ENCODE measurements around the gene HLA-B. TPM values are rescaled to one million over a fixed set of nuclear protein-coding genes. Genes with fewer than 3 reads are reported as not detected.
A peak's percentile ranks its signal among the peaks of the same experiment; 100 is the strongest.

Gene HLA-B
- total and polyA plus RNA-seq, 2 donors: 1,474 to 2,173 TPM

GRCh38 chr6:31339210-31339609, 17.8 kb downstream of the HLA-B start:
- Histone ChIP-seq H3K9me3 (ENCODE audit: control insufficient read depth in 2 of 2, insufficient read depth in 1 of 2, low read length in 1 of 2) (peaks cover 0 to 17% of the 10 kb centered on the region in 2 donors), H3K4me1 (ENCODE audit: control insufficient read depth in 2 of 2, insufficient read depth in 2 of 2, low read length in 2 of 2) (no peaks in the 10 kb centered on the region), H3K36me3 (ENCODE audit: control insufficient read depth in 2 of 2, insufficient read depth in 2 of 2, low read length in 1 of 2) (no peaks in the 10 kb centered on the region), H3K27ac (ENCODE audit: low read depth in 1 of 2, low read length in 1 of 2) (no peak overlapping the region), H3K4me3 (ENCODE audit: low read length in 2 of 2) (no peak overlapping the region), H3K27me3 (ENCODE audit: control insufficient read depth in 2 of 2, insufficient read depth in 1 of 2, low read length in 1 of 2) (no peaks in the 10 kb centered on the region)
- no peak for DNase-seq (ENCODE audit: low read depth in 6 of 9, low spot score in 9 of 9)
- WGBS: 50% methylated on average over 3 of the region's 3 CpGs

GRCh38 chr6:31336896-31337496, 20.0 kb downstream of the HLA-B start:
- 73% methylated on average over 3 of the region's 3 CpGs for WGBS
- Histone ChIP-seq H3K36me3 (ENCODE audit: control insufficient read depth in 2 of 2, insufficient read depth in 2 of 2, low read length in 1 of 2) (no peaks in the 10 kb centered on the region), H3K9me3 (ENCODE audit: control insufficient read depth in 2 of 2, insufficient read depth in 1 of 2, low read length in 1 of 2) (peaks cover 0 to 17% of the 10 kb centered on the region in 2 donors), H3K27ac (ENCODE audit: low read depth in 1 of 2, low read length in 1 of 2) (no peak overlapping the region), H3K4me1 (ENCODE audit: control insufficient read depth in 2 of 2, insufficient read depth in 2 of 2, low read length in 2 of 2) (no peaks in the 10 kb centered on the region), H3K27me3 (ENCODE audit: control insufficient read depth in 2 of 2, insufficient read depth in 1 of 2, low read length in 1 of 2) (no peaks in the 10 kb centered on the region), H3K4me3 (ENCODE audit: low read length in 2 of 2) (no peak overlapping the region)
- DNase-seq (ENCODE audit: low read depth in 6 of 9, low spot score in 9 of 9): no peak

- H3K27me3 ChIP-seq (ENCODE audit: control insufficient read depth in 2 of 2, insufficient read depth in 1 of 2, low read length in 1 of 2): no peaks in the 10 kb centered on the region
- 50% methylated on average over 4 of the region's 4 CpGs for WGBS
- H3K4me3 ChIP-seq (ENCODE audit: low read length in 2 of 2): no peak overlapping the region
- no peaks in the 10 kb centered on the region for H3K36me3 ChIP-seq (ENCODE audit: control insufficient read depth in 2 of 2, insufficient read depth in 2 of 2, low read length in 1 of 2)
- no peak overlapping the region for H3K27ac ChIP-seq (ENCODE audit: low read depth in 1 of 2, low read length in 1 of 2)
- DNase-seq (ENCODE audit: low read depth in 6 of 9, low spot score in 9 of 9): peak in 1 of 9 donors; percentile 11
- peaks cover 0 to 11% of the 10 kb centered on the region in 2 donors for H3K9me3 ChIP-seq (ENCODE audit: control insufficient read depth in 2 of 2, insufficient read depth in 1 of 2, low read length in 1 of 2)
- H3K4me1 ChIP-seq (ENCODE audit: control insufficient read depth in 2 of 2, insufficient read depth in 2 of 2, low read length in 2 of 2): no peaks in the 10 kb centered on the region
These were observed 24.1 kb downstream of the HLA-B start for GRCh38 chr6:31332637-31333602.

GRCh38 chr6:31328355-31328960, 28.5 kb downstream of the HLA-B start:
- 77% methylated on average over 7 of the region's 7 CpGs for WGBS

GRCh38 chr6:31321820-31322219, 35.2 kb downstream of the HLA-B start:
- H3K36me3 ChIP-seq (ENCODE audit: control insufficient read depth in 2 of 2, insufficient read depth in 2 of 2, low read length in 1 of 2): no peaks in the 10 kb centered on the region
- no peak overlapping the region for H3K4me3 ChIP-seq (ENCODE audit: low read length in 2 of 2)
- H3K9me3 ChIP-seq (ENCODE audit: control insufficient read depth in 2 of 2, insufficient read depth in 1 of 2, low read length in 1 of 2): no peaks in the 10 kb centered on the region
- no peaks in the 10 kb centered on the region for H3K4me1 ChIP-seq (ENCODE audit: control insufficient read depth in 2 of 2, insufficient read depth in 2 of 2, low read length in 2 of 2)
- peaks cover 0 to 4% of the 10 kb centered on the region in 2 donors for H3K27me3 ChIP-seq (ENCODE audit: control insufficient read depth in 2 of 2, insufficient read depth in 1 of 2, low read length in 1 of 2)
- no peak overlapping the region for H3K27ac ChIP-seq (ENCODE audit: low read depth in 1 of 2, low read length in 1 of 2)
- DNase-seq (ENCODE audit: low read depth in 6 of 9, low spot score in 9 of 9): no peak

More at GRCh38 chr6:31328355-31328960, 28.5 kb downstream of the HLA-B start:
- H3K9me3 ChIP-seq (ENCODE audit: control insufficient read depth in 2 of 2, insufficient read depth in 1 of 2, low read length in 1 of 2): no peaks in the 10 kb centered on the region
- H3K4me1 ChIP-seq (ENCODE audit: control insufficient read depth in 2 of 2, insufficient read depth in 2 of 2, low read length in 2 of 2): no peaks in the 10 kb centered on the region
- no peaks in the 10 kb centered on the region for H3K36me3 ChIP-seq (ENCODE audit: control insufficient read depth in 2 of 2, insufficient read depth in 2 of 2, low read length in 1 of 2)
- H3K27me3 ChIP-seq (ENCODE audit: control insufficient read depth in 2 of 2, insufficient read depth in 1 of 2, low read length in 1 of 2): no peaks in the 10 kb centered on the region
- DNase-seq (ENCODE audit: low read depth in 6 of 9, low spot score in 9 of 9): no peak
- H3K4me3 ChIP-seq (ENCODE audit: low read length in 2 of 2): no peak overlapping the region
- H3K27ac ChIP-seq (ENCODE audit: low read depth in 1 of 2, low read length in 1 of 2): no peak overlapping the region

GRCh38 chr6:31321005-31321707, 35.8 kb downstream of the HLA-B start:
- Histone ChIP-seq H3K4me3 (ENCODE audit: low read length in 2 of 2) (no peak overlapping the region), H3K27ac (ENCODE audit: low read depth in 1 of 2, low read length in 1 of 2) (no peak overlapping the region), H3K27me3 (ENCODE audit: control insufficient read depth in 2 of 2, insufficient read depth in 1 of 2, low read length in 1 of 2) (peaks cover 0 to 4% of the 10 kb centered on the region in 2 donors), H3K9me3 (ENCODE audit: control insufficient read depth in 2 of 2, insufficient read depth in 1 of 2, low read length in 1 of 2) (no peaks in the 10 kb centered on the region), H3K36me3 (ENCODE audit: control insufficient read depth in 2 of 2, insufficient read depth in 2 of 2, low read length in 1 of 2) (no peaks in the 10 kb centered on the region), H3K4me1 (ENCODE audit: control insufficient read depth in 2 of 2, insufficient read depth in 2 of 2, low read length in 2 of 2) (no peaks in the 10 kb centered on the region)
- no peak for DNase-seq (ENCODE audit: low read depth in 6 of 9, low spot score in 9 of 9)
- 49% methylated on average over 1 of the region's 1 CpG for WGBS

- Histone ChIP-seq H3K4me1 (ENCODE audit: control insufficient read depth in 2 of 2, insufficient read depth in 2 of 2, low read length in 2 of 2) (no peaks in the 10 kb centered on the region), H3K9me3 (ENCODE audit: control insufficient read depth in 2 of 2, insufficient read depth in 1 of 2, low read length in 1 of 2) (no peaks in the 10 kb centered on the region), H3K36me3 (ENCODE audit: control insufficient read depth in 2 of 2, insufficient read depth in 2 of 2, low read length in 1 of 2) (no peaks in the 10 kb centered on the region), H3K27ac (ENCODE audit: low read depth in 1 of 2, low read length in 1 of 2) (no peak overlapping the region), H3K4me3 (ENCODE audit: low read length in 2 of 2) (no peak overlapping the region), H3K27me3 (ENCODE audit: control insufficient read depth in 2 of 2, insufficient read depth in 1 of 2, low read length in 1 of 2) (peaks cover 3 to 26% of the 10 kb centered on the region in 2 donors)
- WGBS: 76% methylated on average over 2 of the region's 2 CpGs
- no peak for DNase-seq (ENCODE audit: low read depth in 6 of 9, low spot score in 9 of 9)
These were observed 39.9 kb downstream of the HLA-B start for GRCh38 chr6:31317036-31317435.

- WGBS: 94% methylated on average over 2 of the region's 2 CpGs
- peaks cover 0 to 8% of the 10 kb centered on the region in 2 donors for H3K4me1 ChIP-seq (ENCODE audit: control insufficient read depth in 2 of 2, insufficient read depth in 2 of 2, low read length in 2 of 2)
- DNase-seq (ENCODE audit: low read depth in 6 of 9, low spot score in 9 of 9): no peak
- H3K27ac ChIP-seq (ENCODE audit: low read depth in 1 of 2, low read length in 1 of 2): no peak overlapping the region
- peaks cover 2 to 5% of the 10 kb centered on the region in 2 donors for H3K9me3 ChIP-seq (ENCODE audit: control insufficient read depth in 2 of 2, insufficient read depth in 1 of 2, low read length in 1 of 2)
- H3K27me3 ChIP-seq (ENCODE audit: control insufficient read depth in 2 of 2, insufficient read depth in 1 of 2, low read length in 1 of 2): peaks cover 36 to 75% of the 10 kb centered on the region in 2 donors
- no peaks in the 10 kb centered on the region for H3K36me3 ChIP-seq (ENCODE audit: control insufficient read depth in 2 of 2, insufficient read depth in 2 of 2, low read length in 1 of 2)
- no peak overlapping the region for H3K4me3 ChIP-seq (ENCODE audit: low read length in 2 of 2)
These were observed 47.3 kb downstream of the HLA-B start for GRCh38 chr6:31309641-31310040.
